HUES48 (cell line): ENCODE measurements around the gene KNTC1.

Experiments
- H3K27ac ChIP-seq: one replicate; pipeline ENCODE4 v1.7.0; 2013; ENCODE audit warnings: low read depth, low read length, inconsistent platforms
- H3K27me3 ChIP-seq: 2 replicates; pipeline ENCODE4 v1.6.1; 2013; ENCODE audit warnings: mild to moderate bottlenecking, low read length; ENCODE audit not compliant: control insufficient read depth, insufficient read depth
- H3K36me3 ChIP-seq: 2 replicates; pipeline ENCODE4 v1.6.1; 2013; ENCODE audit warnings: low read length; ENCODE audit not compliant: control insufficient read depth, insufficient read depth
- H3K4me1 ChIP-seq: 2 replicates; pipeline ENCODE4 v1.6.1; 2013; ENCODE audit warnings: mild to moderate bottlenecking, low read length; ENCODE audit not compliant: control insufficient read depth, insufficient read depth
- H3K4me3 ChIP-seq: 2 replicates; pipeline ENCODE4 v1.5.1; 2013; ENCODE audit warnings: mild to moderate bottlenecking, low read depth, low read length
- H3K9ac ChIP-seq: 2 replicates; pipeline ENCODE4 v1.6.1; 2013; ENCODE audit warnings: mild to moderate bottlenecking, low read depth, low read length, moderate library complexity
- H3K9me3 ChIP-seq: 2 replicates; pipeline ENCODE4 v1.6.1; 2013; ENCODE audit warnings: low read length; ENCODE audit not compliant: control insufficient read depth, insufficient read depth

Gene KNTC1

GRCh38 chr12:122528582-122528981 is 1.5 kb downstream of the KNTC1 start:
- Histone ChIP-seq H3K27ac (no peak overlapping the region), H3K9ac (no peak overlapping the region), H3K9me3 (no peaks in the 10 kb centered on the region), H3K4me1 (peaks cover 16% of the 10 kb centered on the region), H3K36me3 (peaks cover 56% of the 10 kb centered on the region), H3K4me3 (peak overlapping the region; percentile 87), H3K27me3 (no peaks in the 10 kb centered on the region)

- H3K9me3 ChIP-seq = no peaks in the 10 kb centered on the region
- H3K27ac ChIP-seq = no peak overlapping the region
- peaks cover 56% of the 10 kb centered on the region for H3K36me3 ChIP-seq
- H3K4me3 ChIP-seq = no peak overlapping the region
- peaks cover 12% of the 10 kb centered on the region for H3K4me1 ChIP-seq
- no peak overlapping the region for H3K9ac ChIP-seq
- H3K27me3 ChIP-seq = no peaks in the 10 kb centered on the region
These were observed 1.9 kb downstream of the KNTC1 start for GRCh38 chr12:122528992-122529391.

GRCh38 chr12:122533856-122534255 is 6.8 kb downstream of the KNTC1 start:
- H3K9me3 ChIP-seq = no peaks in the 10 kb centered on the region
- H3K4me1 ChIP-seq = no peaks in the 10 kb centered on the region
- H3K4me3 ChIP-seq = no peak overlapping the region
- no peaks in the 10 kb centered on the region for H3K27me3 ChIP-seq
- H3K9ac ChIP-seq = no peak overlapping the region
- H3K36me3 ChIP-seq = peaks cover 86% of the 10 kb centered on the region
- no peak overlapping the region for H3K27ac ChIP-seq

- H3K4me1 ChIP-seq = no peaks in the 10 kb centered on the region
- peak overlapping the region; percentile 43 for H3K27ac ChIP-seq
- H3K4me3 ChIP-seq = no peak overlapping the region
- no peaks in the 10 kb centered on the region for H3K9me3 ChIP-seq
- no peaks in the 10 kb centered on the region for H3K27me3 ChIP-seq
- H3K36me3 ChIP-seq = peaks cover 91% of the 10 kb centered on the region
- no peak overlapping the region for H3K9ac ChIP-seq
These were observed 10.0 kb downstream of the KNTC1 start for GRCh38 chr12:122537021-122537420.

GRCh38 chr12:122538496-122538895 is 11.4 kb downstream of the KNTC1 start:
- Histone ChIP-seq H3K36me3 (peaks cover 92% of the 10 kb centered on the region), H3K4me3 (no peak overlapping the region), H3K27me3 (no peaks in the 10 kb centered on the region), H3K27ac (no peak overlapping the region), H3K9ac (no peak overlapping the region), H3K9me3 (no peaks in the 10 kb centered on the region), H3K4me1 (no peaks in the 10 kb centered on the region)

GRCh38 chr12:122544537-122544936 is 17.5 kb downstream of the KNTC1 start:
- H3K4me1 ChIP-seq = no peaks in the 10 kb centered on the region
- no peak overlapping the region for H3K4me3 ChIP-seq
- no peak overlapping the region for H3K27ac ChIP-seq
- H3K9ac ChIP-seq = no peak overlapping the region
- H3K9me3 ChIP-seq = no peaks in the 10 kb centered on the region
- no peaks in the 10 kb centered on the region for H3K27me3 ChIP-seq
- peaks cover 95% of the 10 kb centered on the region for H3K36me3 ChIP-seq

- H3K9me3 ChIP-seq = no peaks in the 10 kb centered on the region
- no peaks in the 10 kb centered on the region for H3K4me1 ChIP-seq
- no peak overlapping the region for H3K4me3 ChIP-seq
- no peaks in the 10 kb centered on the region for H3K27me3 ChIP-seq
- H3K27ac ChIP-seq = no peak overlapping the region
- H3K9ac ChIP-seq = no peak overlapping the region
- H3K36me3 ChIP-seq = peaks cover 96% of the 10 kb centered on the region
These were observed 18.8 kb downstream of the KNTC1 start for GRCh38 chr12:122545855-122546254.

DNA sequence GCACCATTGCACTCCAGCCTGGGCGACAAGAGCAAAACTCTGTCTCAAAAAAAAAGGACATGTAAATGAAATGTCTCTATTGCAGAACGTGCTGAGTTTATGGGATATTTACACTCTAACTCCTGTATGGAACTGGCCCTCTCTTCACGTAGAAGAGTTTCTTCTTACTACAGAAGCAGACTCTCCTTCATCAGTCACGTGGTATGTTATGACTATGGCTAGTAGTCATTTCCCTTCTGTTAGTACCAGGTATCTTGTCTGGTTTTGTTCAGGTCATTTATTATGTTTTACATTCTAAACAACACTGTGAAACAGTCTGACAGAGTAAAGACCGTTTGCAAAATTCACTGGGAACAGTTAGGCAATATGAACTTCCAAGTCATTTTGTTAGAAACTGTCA is 20.3 kb downstream of the KNTC1 start:
- no peaks in the 10 kb centered on the region for H3K4me1 ChIP-seq
- H3K9ac ChIP-seq = no peak overlapping the region
- H3K27me3 ChIP-seq = no peaks in the 10 kb centered on the region
- H3K27ac ChIP-seq = no peak overlapping the region
- no peak overlapping the region for H3K4me3 ChIP-seq
- H3K36me3 ChIP-seq = peaks cover 96% of the 10 kb centered on the region
- H3K9me3 ChIP-seq = no peaks in the 10 kb centered on the region

DNA sequence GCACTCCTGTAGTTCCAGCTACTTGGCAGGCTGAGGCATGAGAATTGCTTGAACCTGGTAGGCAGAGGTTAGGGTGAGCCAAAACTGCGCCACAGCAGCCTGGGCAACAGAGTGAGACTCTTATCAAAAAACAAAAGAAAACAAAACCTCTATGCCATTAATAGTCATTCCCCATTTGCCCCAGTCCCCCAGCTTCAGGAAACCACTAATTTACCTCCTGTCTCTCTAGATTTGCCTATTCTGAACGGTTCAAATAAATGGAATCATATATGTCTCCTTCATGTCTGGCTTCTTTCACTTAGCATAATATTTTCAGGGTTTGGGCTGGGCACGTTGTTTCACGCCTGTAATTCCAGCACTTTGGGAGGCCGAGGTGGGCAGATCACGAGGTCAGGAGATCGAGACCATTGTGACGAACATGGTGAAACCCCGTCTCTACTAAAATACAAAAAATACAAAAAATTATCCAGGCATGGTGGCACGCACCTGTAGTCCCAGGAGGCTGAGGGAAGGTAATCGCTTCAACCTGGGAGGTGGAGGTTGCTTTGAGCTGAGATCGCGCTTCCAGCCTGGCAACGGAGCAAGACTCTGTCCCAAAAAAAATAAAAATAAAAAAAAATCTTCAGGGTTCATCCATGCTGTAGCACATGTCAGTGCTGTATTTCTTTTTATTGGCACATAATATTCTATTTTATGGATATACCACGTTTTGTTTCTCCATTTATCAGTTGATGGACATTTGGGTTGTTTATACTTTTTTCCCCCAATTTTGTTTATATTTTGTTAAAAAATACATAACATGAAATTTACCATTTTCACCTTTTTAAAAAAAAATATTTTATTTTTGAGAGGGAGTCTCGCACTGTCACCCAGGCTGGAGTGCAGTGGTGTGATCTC is 31.9 kb downstream of the KNTC1 start:
- Histone ChIP-seq H3K36me3 (peaks cover 93% of the 10 kb centered on the region), H3K4me3 (no peak overlapping the region), H3K27ac (no peak overlapping the region), H3K27me3 (no peaks in the 10 kb centered on the region), H3K9me3 (no peaks in the 10 kb centered on the region), H3K4me1 (no peaks in the 10 kb centered on the region), H3K9ac (no peak overlapping the region)

DNA sequence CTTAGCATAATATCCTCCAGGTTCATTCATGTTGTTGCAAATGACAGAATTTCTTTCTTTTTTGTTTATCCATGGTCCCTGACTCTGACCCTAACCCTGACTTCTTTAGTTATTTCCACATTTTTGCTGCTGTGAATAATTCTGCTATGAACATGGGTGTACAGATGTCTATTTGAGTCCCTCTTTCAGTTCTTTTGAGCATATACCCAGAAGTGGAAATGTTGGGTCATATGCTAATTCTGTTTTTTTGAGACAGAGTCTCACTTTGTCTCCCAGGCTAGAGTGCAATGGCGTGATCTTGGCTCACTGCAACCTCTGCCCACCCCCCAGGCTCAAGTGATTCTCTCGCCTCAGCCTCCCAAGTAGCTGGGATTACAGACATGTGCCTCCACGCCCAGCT is 33.1 kb downstream of the KNTC1 start:
- H3K27ac ChIP-seq = no peak overlapping the region
- no peaks in the 10 kb centered on the region for H3K27me3 ChIP-seq
- peaks cover 93% of the 10 kb centered on the region for H3K36me3 ChIP-seq
- no peak overlapping the region for H3K9ac ChIP-seq
- H3K4me1 ChIP-seq = no peaks in the 10 kb centered on the region
- H3K9me3 ChIP-seq = no peaks in the 10 kb centered on the region
- no peak overlapping the region for H3K4me3 ChIP-seq

GRCh38 chr12:122563361-122563760 is 36.3 kb downstream of the KNTC1 start:
- Histone ChIP-seq H3K9me3 (no peaks in the 10 kb centered on the region), H3K36me3 (peaks cover 82% of the 10 kb centered on the region), H3K4me1 (no peaks in the 10 kb centered on the region), H3K4me3 (no peak overlapping the region), H3K27me3 (no peaks in the 10 kb centered on the region), H3K9ac (no peak overlapping the region), H3K27ac (no peak overlapping the region)
